A549 (cell line): ENCODE data around the gene XKR7. TPM values are rescaled to one million over a fixed set of nuclear protein-coding genes. Genes with fewer than 3 reads are reported as not detected.

Experiments
- ATAC-seq, 2 experiments: fragments of 200-7000 bp in 1 of 2; fragments of >200 bp in 1 of 2; cut with Nextera tagmentation in 1 of 2; cut with Tn5 transposase in 1 of 2; 3 replicates each; pipeline versions ENCODE4 v1.8.0 to v1.9.1; 2018 to 2020; ENCODE audit warnings: mild to moderate bottlenecking in 1 of 2, moderate library complexity in 1 of 2
- CTCF ChIA-PET: fragments of 300-600 bp; sonication (Branson Sonifier 250); formaldehyde crosslinking; extraction: SDS; loops from one replicate; lab custom pipeline; 2021; ENCODE audit warnings: antibody characterized with exemption, inconsistent platforms; lab: Yijun Ruan, JAX
- POLR2A ChIA-PET: fragments of 350-600 bp; formaldehyde crosslinking; extraction: SDS; loops from one replicate; lab custom pipeline; 2021; ENCODE audit warnings: antibody characterized with exemption, inconsistent platforms; lab: Yijun Ruan, JAX
- DNase-seq, 2 experiments: peaks; one replicate each; pipeline versions ENCODE4 v3.0.0 to v3.0.0-alpha.2; 2011 to 2016; ENCODE audit warnings: low read depth in 1 of 2, low spot score in 1 of 2
- FAIRE-seq: peaks from 2 replicates; lab custom pipeline; 2011; peaks lifted over from hg19 to GRCh38; lab: Jason Lieb, UNC
- H3K27ac ChIP-seq, 2 experiments: fragments of >200 bp; sonication (Bioruptor Twin); formaldehyde crosslinking; 3 replicates each; pipeline ENCODE4 v1.5.1; 2016 to 2017
- H3K4me1 ChIP-seq: fragments of >200 bp; sonication (Bioruptor Twin); formaldehyde crosslinking; 3 replicates; pipeline ENCODE4 v1.6.1; 2016
- H3K4me2 ChIP-seq: fragments of >200 bp; sonication (Bioruptor Twin); formaldehyde crosslinking; 3 replicates; pipeline ENCODE4 v1.6.1; 2016
- H3K4me3 ChIP-seq: fragments of >200 bp; sonication (Bioruptor Twin); formaldehyde crosslinking; 3 replicates; pipeline ENCODE4 v1.5.1; 2016
- H3K9me3 ChIP-seq: fragments of >200 bp; sonication (Bioruptor Twin); formaldehyde crosslinking; 3 replicates; pipeline ENCODE4 v1.6.1; 2016
- CBX2 ChIP-seq: fragments of 200-600 bp; sonication (generic); IDR thresholded peaks from 2 replicates; pipeline ENCODE4 v1.6.1; 2016; ENCODE audit warnings: low read depth, mild to moderate bottlenecking, borderline replicate concordance
- EHF ChIP-seq: fragments of 250-450 bp; sonication (Bioruptor Pico); IDR thresholded peaks from 2 replicates; pipeline ENCODE4 v1.5.0; 2020; ENCODE audit warnings: mild to moderate bottlenecking
- HEYL ChIP-seq: fragments of 250-450 bp; sonication (Bioruptor Pico); IDR thresholded peaks from 2 replicates; pipeline ENCODE4 v1.8.0; 2021; ENCODE audit warnings: mild to moderate bottlenecking, moderate library complexity
- JUN ChIP-seq, 2 experiments: fragments of >200 bp; sonication (Bioruptor Twin); formaldehyde crosslinking; IDR thresholded peaks; 2 replicates in 1 of 2; 3 replicates in 1 of 2; pipeline ENCODE4 v1.6.1; 2016 to 2017
- JUNB ChIP-seq: fragments of >200 bp; sonication (Bioruptor Twin); formaldehyde crosslinking; IDR thresholded peaks from 2 replicates; pipeline ENCODE4 v1.6.1; 2016
- POLR2A ChIP-seq: IDR thresholded peaks from 2 replicates; pipeline ENCODE4 v1.6.1; 2012; ENCODE audit warnings: mild to moderate bottlenecking, low read length
- POLR2AphosphoS2 ChIP-seq: conservative IDR thresholded peaks from 2 replicates; pipeline ENCODE4 v1.6.1; 2012; ENCODE audit warnings: low read length, improper control_type of control experiment, inconsistent platforms
- SMC3 ChIP-seq: fragments of >200 bp; sonication (Bioruptor Twin); formaldehyde crosslinking; IDR thresholded peaks from 3 replicates; pipeline ENCODE4 v1.6.1; 2018; ENCODE audit warnings: inconsistent platforms
- ZSCAN20 ChIP-seq: fragments of 250-450 bp; sonication (Bioruptor Pico); IDR thresholded peaks from 2 replicates; pipeline ENCODE4 v1.8.0; 2022; ENCODE audit warnings: mild to moderate bottlenecking, moderate library complexity
- WGBS: methylation state at CpG from one replicate; pipeline ENCODE4 v1.1.6; 2017; ENCODE audit errors: missing lambda C conversion rate; 5-methylcytosine and 5-hydroxymethylcytosine counted together
- polyA plus RNA-seq, 4 experiments: library from polyadenylated mRNA; depleted of rRNA in 3 of 4; stranded (reverse); fragments of >200 nt; fragmentation: RNase III in 1 of 4; extraction: RNeasy Plus Mini Kit Qiagen cat#74134 plus additional on column Dnase treatment in 1 of 4; gene quantifications; 2 replicates in 3 of 4; 3 replicates in 1 of 4; pipeline ENCODE4 v1.2.3, GENCODE V29; 2011 to 2017
- TF ChIP-seq, protein P1 (sequence below): fragments of 250-450 bp; sonication (Bioruptor Pico); IDR thresholded peaks from 2 replicates; pipeline ENCODE4 v1.5.0; 2021; ENCODE audit warnings: mild to moderate bottlenecking, moderate library complexity, borderline replicate concordance
- TF ChIP-seq, protein P2 (sequence below): fragments of 450-650 bp; IDR thresholded peaks from 2 replicates; pipeline ENCODE4 v1.6.1; 2014; ENCODE audit warnings: antibody characterized with exemption
- TF ChIP-seq, protein P3 (sequence below): fragments of 200-600 bp; sonication (generic); IDR thresholded peaks from 2 replicates; pipeline ENCODE4 v1.6.1; 2016; ENCODE audit warnings: antibody characterized with exemption, mild to moderate bottlenecking, moderate library complexity

The XKR7 gene
- polyA plus RNA-seq, 2 of the 4 experiments (the other 2 are of a cell fraction), result 0.01 TPM; not detected in 1

DNA sequence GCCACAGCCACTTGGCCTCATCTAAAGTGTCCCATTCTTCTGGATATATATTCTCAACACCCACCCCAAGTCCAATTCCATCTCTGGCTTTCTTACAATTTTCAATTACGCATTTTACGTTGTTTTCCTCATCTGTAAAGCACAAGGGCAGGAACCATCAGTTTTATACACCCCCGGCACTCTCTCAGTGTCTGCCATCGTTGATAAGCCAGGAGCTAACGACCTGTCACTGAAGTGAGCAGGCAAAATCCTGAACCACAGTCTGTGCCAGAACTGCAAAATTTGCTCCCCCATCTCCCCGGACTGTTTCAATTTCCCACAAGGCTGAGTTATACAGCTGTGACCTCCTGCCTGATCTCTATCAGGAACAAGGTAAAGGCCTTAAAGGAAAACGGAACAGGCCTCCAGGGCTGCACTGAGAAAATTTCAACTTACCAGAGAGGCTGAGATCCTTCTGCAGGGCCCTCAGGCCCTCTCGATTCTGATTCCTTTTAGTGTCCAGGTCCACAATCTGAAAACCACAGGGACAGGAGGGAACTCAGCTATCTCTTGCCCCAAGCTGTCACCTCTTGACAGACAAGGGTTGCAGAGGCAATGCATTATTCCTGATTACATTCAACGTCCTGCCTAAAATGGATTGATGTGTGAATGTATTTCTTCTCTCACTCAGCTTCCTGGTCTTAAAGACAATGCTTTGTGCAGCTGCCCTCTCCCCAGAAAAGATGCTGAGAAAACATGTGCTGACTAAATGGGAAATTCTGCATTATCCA lies 17.9 kb upstream of the XKR7 start:
- H3K27ac ChIP-seq, result no peak overlapping the region
- POLR2A ChIA-PET, result no interaction called here
- 84% methylated on average over 9 of the region's 9 CpGs for WGBS
- peaks cover 8% of the 10 kb centered on the region; the same call in 2 of the 3 replicates for H3K4me1 ChIP-seq
- H3K4me3 ChIP-seq, result peak overlapping the region; percentile 100
- DNase-seq (no peak), FAIRE-seq (no peak), ATAC-seq (no peak)
- peaks cover 9% of the 10 kb centered on the region for H3K9me3 ChIP-seq
- no peak for TF ChIP-seq POLR2A
- TF ChIP-seq, protein P1, sequence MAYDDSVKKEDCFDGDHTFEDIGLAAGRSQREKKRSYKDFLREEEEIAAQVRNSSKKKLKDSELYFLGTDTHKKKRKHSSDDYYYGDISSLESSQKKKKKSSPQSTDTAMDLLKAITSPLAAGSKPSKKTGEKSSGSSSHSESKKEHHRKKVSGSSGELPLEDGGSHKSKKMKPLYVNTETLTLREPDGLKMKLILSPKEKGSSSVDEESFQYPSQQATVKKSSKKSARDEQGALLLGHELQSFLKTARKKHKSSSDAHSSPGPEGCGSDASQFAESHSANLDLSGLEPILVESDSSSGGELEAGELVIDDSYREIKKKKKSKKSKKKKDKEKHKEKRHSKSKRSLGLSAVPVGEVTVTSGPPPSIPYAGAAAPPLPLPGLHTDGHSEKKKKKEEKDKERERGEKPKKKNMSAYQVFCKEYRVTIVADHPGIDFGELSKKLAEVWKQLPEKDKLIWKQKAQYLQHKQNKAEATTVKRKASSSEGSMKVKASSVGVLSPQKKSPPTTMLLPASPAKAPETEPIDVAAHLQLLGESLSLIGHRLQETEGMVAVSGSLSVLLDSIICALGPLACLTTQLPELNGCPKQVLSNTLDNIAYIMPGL (CRISPR knock-in tag), result no peak
- TF ChIP-seq, protein P2, sequence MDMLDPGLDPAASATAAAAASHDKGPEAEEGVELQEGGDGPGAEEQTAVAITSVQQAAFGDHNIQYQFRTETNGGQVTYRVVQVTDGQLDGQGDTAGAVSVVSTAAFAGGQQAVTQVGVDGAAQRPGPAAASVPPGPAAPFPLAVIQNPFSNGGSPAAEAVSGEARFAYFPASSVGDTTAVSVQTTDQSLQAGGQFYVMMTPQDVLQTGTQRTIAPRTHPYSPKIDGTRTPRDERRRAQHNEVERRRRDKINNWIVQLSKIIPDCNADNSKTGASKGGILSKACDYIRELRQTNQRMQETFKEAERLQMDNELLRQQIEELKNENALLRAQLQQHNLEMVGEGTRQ, result no peak
- no peak for TF ChIP-seq ZSCAN20 (CRISPR knock-in tag)
- TF ChIP-seq EHF (CRISPR knock-in tag), result no peak
- no peak for TF ChIP-seq POLR2AphosphoS2
- no peak for TF ChIP-seq SMC3
- TF ChIP-seq, all 56 proteins: peak for 0
- peak overlapping the region; percentile 100 for H3K4me2 ChIP-seq
- CTCF ChIA-PET, result interaction anchor here (0.8 to 12.2 kb wide), 11 partner anchors 13 to 161 kb away, joined by 3 to 173 read pairs (median 8); partner anchors contain the start of genes MYLK2 and XKR7

DNA sequence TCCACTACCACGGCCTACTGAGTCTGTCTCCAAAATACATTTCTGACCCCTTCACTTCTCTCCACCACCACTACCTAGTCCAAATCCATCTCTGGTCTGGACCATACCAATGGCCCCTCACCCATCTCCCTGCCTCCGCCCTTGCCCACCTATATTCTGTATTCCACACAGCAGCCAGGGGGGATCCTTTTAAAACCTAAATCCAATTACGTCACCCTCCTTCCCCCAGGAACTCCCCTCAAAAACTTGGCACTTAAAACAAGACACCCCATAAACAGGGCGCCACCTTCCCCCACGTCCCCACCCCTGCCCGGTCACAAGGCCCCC lies 16.8 kb upstream of the XKR7 start:
- CTCF ChIA-PET, result interaction anchor here (0.8 to 12.2 kb wide), 22 partner anchors 9 to 156 kb away, joined by 3 to 173 read pairs (median 8); partner anchors contain the start of genes FOXS1, MYLK2 and XKR7
- H3K27ac ChIP-seq, result peak overlapping the region; percentile 92 to 97
- no peak for ATAC-seq

More for the DNA sequence above, 16.8 kb upstream of the XKR7 start:
- no peak for DNase-seq
- Histone ChIP-seq H3K4me1 (peaks cover 8% of the 10 kb centered on the region; the same call in 2 of the 3 replicates), H3K9me3 (peaks cover 9% of the 10 kb centered on the region), H3K4me2 (peak overlapping the region; percentile 100)
- FAIRE-seq, result no peak
- WGBS, result 7% methylated on average over 6 of the region's 6 CpGs
- POLR2A ChIA-PET, result interaction anchor here (1.2 kb wide), 1 partner anchor 71 kb away, joined by 4 read pairs; no protein-coding TSS in a partner anchor
- TF ChIP-seq EHF (CRISPR knock-in tag), result no peak
- no peak for TF ChIP-seq HEYL (CRISPR knock-in tag)
- TF ChIP-seq, protein P3, sequence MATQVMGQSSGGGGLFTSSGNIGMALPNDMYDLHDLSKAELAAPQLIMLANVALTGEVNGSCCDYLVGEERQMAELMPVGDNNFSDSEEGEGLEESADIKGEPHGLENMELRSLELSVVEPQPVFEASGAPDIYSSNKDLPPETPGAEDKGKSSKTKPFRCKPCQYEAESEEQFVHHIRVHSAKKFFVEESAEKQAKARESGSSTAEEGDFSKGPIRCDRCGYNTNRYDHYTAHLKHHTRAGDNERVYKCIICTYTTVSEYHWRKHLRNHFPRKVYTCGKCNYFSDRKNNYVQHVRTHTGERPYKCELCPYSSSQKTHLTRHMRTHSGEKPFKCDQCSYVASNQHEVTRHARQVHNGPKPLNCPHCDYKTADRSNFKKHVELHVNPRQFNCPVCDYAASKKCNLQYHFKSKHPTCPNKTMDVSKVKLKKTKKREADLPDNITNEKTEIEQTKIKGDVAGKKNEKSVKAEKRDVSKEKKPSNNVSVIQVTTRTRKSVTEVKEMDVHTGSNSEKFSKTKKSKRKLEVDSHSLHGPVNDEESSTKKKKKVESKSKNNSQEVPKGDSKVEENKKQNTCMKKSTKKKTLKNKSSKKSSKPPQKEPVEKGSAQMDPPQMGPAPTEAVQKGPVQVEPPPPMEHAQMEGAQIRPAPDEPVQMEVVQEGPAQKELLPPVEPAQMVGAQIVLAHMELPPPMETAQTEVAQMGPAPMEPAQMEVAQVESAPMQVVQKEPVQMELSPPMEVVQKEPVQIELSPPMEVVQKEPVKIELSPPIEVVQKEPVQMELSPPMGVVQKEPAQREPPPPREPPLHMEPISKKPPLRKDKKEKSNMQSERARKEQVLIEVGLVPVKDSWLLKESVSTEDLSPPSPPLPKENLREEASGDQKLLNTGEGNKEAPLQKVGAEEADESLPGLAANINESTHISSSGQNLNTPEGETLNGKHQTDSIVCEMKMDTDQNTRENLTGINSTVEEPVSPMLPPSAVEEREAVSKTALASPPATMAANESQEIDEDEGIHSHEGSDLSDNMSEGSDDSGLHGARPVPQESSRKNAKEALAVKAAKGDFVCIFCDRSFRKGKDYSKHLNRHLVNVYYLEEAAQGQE, result no peak
- TF ChIP-seq, protein P1 (CRISPR knock-in tag), result no peak
- no peak for TF ChIP-seq JUN (IDR thresholded peaks at IDR 0.05)
- TF ChIP-seq CBX2, result no peak
- TF ChIP-seq JUNB, result no peak
- TF ChIP-seq, all 56 proteins: peak for 0
- H3K4me3 ChIP-seq, result peak overlapping the region; percentile 100
